Measurements from ENCODE around the gene WDR70.

DNA sequence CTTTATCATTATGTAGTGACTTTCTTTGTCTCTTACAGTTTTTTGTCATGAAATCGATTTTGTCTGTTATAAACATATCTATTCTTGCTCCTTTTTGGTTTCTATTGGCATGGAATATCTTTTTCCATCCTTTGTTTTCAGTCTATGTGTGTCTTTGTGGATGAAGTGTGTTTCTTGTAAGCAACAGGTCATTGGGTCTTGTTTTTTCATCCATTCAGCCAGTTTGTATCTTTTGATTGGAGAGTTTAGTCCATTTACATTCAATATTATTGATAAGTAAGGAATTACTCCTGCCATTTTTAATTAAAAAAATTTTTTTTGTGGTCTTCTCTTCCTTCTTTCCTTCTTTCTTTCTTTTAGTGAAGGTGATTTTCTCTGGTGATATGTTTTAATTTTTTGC is 266.6 kb downstream of the WDR70 start:
- TF ChIP-seq, protein P1, sequence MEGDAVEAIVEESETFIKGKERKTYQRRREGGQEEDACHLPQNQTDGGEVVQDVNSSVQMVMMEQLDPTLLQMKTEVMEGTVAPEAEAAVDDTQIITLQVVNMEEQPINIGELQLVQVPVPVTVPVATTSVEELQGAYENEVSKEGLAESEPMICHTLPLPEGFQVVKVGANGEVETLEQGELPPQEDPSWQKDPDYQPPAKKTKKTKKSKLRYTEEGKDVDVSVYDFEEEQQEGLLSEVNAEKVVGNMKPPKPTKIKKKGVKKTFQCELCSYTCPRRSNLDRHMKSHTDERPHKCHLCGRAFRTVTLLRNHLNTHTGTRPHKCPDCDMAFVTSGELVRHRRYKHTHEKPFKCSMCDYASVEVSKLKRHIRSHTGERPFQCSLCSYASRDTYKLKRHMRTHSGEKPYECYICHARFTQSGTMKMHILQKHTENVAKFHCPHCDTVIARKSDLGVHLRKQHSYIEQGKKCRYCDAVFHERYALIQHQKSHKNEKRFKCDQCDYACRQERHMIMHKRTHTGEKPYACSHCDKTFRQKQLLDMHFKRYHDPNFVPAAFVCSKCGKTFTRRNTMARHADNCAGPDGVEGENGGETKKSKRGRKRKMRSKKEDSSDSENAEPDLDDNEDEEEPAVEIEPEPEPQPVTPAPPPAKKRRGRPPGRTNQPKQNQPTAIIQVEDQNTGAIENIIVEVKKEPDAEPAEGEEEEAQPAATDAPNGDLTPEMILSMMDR (IDR thresholded peaks at IDR 0.05; ENCODE audit: extremely low read depth in 1 of 2, insufficient read depth in 1 of 2, low read depth in 1 of 2, low read length in 2 of 2): no peak
- no peak for TF ChIP-seq POLR2A (IDR thresholded peaks at IDR 0.05; ENCODE audit: low read depth, low read length)
- no peak for TF ChIP-seq POLR2AphosphoS5 (IDR thresholded peaks at IDR 0.05; ENCODE audit: insufficient read depth, low read depth, low read length)
- no peak for TF ChIP-seq FOS (IDR thresholded peaks at IDR 0.05; ENCODE audit: borderline replicate concordance, insufficient read depth, low read length)
- no peak for TF ChIP-seq EZH2 (IDR thresholded peaks at IDR 0.05; ENCODE audit: borderline replicate concordance, low read depth, low read length, severe bottlenecking)
- TF ChIP-seq MYC (IDR thresholded peaks at IDR 0.05; ENCODE audit: low read depth, low read length): no peak
- TF ChIP-seq, protein P2, sequence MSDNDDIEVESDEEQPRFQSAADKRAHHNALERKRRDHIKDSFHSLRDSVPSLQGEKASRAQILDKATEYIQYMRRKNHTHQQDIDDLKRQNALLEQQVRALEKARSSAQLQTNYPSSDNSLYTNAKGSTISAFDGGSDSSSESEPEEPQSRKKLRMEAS (IDR thresholded peaks at IDR 0.05; ENCODE audit: insufficient read depth, insufficient read length): no peak
